MCF 10A (cell line): Measurements from ENCODE around the gene TCERG1L. TPM values are rescaled to one million over a fixed set of nuclear protein-coding genes. Genes with fewer than 3 reads are reported as not detected.

Experiments
- BruUV-seq: library from RNA; stranded (reverse); fragments of 400-500 nt; replicated peaks from 2 replicates; lab custom pipeline; 2021; lab: Mats Ljungman, UMichigan
- CTCF ChIA-PET: fragments of 300-600 bp; sonication (Branson Sonifier 250); formaldehyde crosslinking; extraction: SDS; loops from one replicate; lab custom pipeline; 2021; ENCODE audit warnings: antibody characterized with exemption, inconsistent platforms; lab: Yijun Ruan, JAX
- POLR2A ChIA-PET: fragments of 300-600, 350-650 bp; sonication (Branson Sonifier 250); formaldehyde crosslinking; extraction: SDS; loops from one replicate; lab custom pipeline; 2020; ENCODE audit warnings: antibody characterized with exemption, inconsistent platforms; lab: Yijun Ruan, JAX
- DNase-seq: peaks from one replicate; pipeline ENCODE4 v3.0.0-alpha.2; 2018; ENCODE audit not compliant: unreplicated experiment
- H3K27ac Mint-ChIP-seq: one replicate; pipeline ENCODE4 v1.8.0; 2022; ENCODE audit warnings: mild to moderate bottlenecking, low read depth, mixed read lengths; ENCODE audit not compliant: unreplicated experiment
- H3K27me3 Mint-ChIP-seq: one replicate; pipeline ENCODE4 v1.8.0; 2022; ENCODE audit warnings: mixed read lengths; ENCODE audit not compliant: insufficient read depth, unreplicated experiment
- H3K36me3 Mint-ChIP-seq: one replicate; pipeline ENCODE4 v1.8.0; 2022; ENCODE audit warnings: mild to moderate bottlenecking, moderate library complexity, mixed read lengths; ENCODE audit not compliant: insufficient read depth, unreplicated experiment
- H3K4me1 Mint-ChIP-seq: one replicate; pipeline ENCODE4 v1.8.0; 2022; ENCODE audit warnings: mixed read lengths; ENCODE audit not compliant: insufficient read depth, unreplicated experiment
- H3K4me3 Mint-ChIP-seq: one replicate; pipeline ENCODE4 v1.8.0; 2022; ENCODE audit warnings: mild to moderate bottlenecking, moderate library complexity, mixed read lengths; ENCODE audit not compliant: unreplicated experiment
- H3K9me3 Mint-ChIP-seq: one replicate; pipeline ENCODE4 v1.8.0; 2022; ENCODE audit warnings: mixed read lengths; ENCODE audit not compliant: unreplicated experiment
- intact Hi-C: fragments of 100-400 bp; cut with micrococcal nuclease; formaldehyde crosslinking; loops from 2 replicates; pipeline ENCODE4 v1.14.1; 2022
- total RNA-seq: library from RNA; stranded (reverse); gene quantifications from 2 replicates; pipeline ENCODE4 v1.2.3, GENCODE V29; 2022
- TF ChIP-seq, protein P1 (sequence below): fragments of 200-600 bp; IDR thresholded peaks from one replicate; pipeline ENCODE4 v1.8.0; 2022; ENCODE audit warnings: antibody characterized with exemption, mild to moderate bottlenecking; ENCODE audit not compliant: unreplicated experiment

Gene TCERG1L
- total RNA-seq, 1 experiment from 2014 or later = not detected

DNA sequence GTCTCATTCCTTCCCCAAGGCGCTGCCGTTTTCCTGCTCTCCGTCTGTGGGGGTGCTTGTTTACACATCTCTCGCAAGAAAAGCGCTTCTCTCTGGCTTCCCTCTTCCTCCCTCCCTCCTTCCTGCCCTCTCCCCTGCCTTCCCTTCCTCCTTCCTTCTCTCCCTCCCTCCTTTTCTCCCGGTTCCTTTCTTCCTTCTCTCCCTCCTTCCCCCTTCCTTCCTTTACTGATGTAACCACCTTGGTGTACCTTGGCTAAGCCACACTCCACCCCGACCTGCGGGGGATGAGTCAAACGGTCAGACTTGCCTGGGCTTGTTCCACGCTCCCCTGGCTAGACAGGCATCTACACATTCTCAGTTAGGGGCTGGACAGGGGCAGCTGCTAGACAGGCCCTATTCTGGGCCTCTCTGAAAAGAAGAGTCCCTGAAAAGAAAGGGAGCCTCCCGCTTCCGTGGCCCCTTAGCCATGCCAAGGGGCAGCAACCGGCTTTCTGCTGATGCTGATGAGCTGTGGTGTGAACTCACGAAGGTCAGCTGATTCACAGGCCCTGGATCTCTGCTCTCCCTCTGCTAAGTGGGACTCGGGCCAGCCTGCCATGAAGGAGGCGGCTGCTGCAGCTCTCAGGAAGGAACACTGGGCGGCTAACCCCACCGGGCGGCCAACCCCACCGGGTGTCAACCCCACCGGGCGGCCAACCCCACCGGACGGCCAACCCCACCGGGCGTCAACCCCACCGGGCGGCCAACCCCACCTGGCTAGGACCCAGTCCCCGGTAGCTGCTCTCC is 216.8 kb downstream of the TCERG1L start:
- ChIA-PET CTCF (interaction anchor here (0.9 to 1.0 kb wide), 3 partner anchors 11 to 14 kb away, joined by 3 to 5 read pairs (median 3); no protein-coding TSS in a partner anchor), POLR2A (interaction anchor here (0.7 to 1.5 kb wide), 7 partner anchors 13 to 1906 kb away, joined by 3 to 5 read pairs (median 3); no protein-coding TSS in a partner anchor)
- DNase-seq = peak; percentile 88
- H3K4me3 Mint-ChIP-seq = peak overlapping the region; percentile 55
- H3K27ac Mint-ChIP-seq = peak overlapping the region; percentile 97
- peaks cover 16% of the 10 kb centered on the region for H3K4me1 Mint-ChIP-seq
- no peaks in the 10 kb centered on the region for H3K27me3 Mint-ChIP-seq
- no peaks in the 10 kb centered on the region for H3K36me3 Mint-ChIP-seq
- TSS peak; percentile 90 for BruUV-seq
- TF ChIP-seq, protein P1, sequence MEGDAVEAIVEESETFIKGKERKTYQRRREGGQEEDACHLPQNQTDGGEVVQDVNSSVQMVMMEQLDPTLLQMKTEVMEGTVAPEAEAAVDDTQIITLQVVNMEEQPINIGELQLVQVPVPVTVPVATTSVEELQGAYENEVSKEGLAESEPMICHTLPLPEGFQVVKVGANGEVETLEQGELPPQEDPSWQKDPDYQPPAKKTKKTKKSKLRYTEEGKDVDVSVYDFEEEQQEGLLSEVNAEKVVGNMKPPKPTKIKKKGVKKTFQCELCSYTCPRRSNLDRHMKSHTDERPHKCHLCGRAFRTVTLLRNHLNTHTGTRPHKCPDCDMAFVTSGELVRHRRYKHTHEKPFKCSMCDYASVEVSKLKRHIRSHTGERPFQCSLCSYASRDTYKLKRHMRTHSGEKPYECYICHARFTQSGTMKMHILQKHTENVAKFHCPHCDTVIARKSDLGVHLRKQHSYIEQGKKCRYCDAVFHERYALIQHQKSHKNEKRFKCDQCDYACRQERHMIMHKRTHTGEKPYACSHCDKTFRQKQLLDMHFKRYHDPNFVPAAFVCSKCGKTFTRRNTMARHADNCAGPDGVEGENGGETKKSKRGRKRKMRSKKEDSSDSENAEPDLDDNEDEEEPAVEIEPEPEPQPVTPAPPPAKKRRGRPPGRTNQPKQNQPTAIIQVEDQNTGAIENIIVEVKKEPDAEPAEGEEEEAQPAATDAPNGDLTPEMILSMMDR = no peak
- no peaks in the 10 kb centered on the region for H3K9me3 Mint-ChIP-seq
- intact Hi-C loops = no loop called here

DNA sequence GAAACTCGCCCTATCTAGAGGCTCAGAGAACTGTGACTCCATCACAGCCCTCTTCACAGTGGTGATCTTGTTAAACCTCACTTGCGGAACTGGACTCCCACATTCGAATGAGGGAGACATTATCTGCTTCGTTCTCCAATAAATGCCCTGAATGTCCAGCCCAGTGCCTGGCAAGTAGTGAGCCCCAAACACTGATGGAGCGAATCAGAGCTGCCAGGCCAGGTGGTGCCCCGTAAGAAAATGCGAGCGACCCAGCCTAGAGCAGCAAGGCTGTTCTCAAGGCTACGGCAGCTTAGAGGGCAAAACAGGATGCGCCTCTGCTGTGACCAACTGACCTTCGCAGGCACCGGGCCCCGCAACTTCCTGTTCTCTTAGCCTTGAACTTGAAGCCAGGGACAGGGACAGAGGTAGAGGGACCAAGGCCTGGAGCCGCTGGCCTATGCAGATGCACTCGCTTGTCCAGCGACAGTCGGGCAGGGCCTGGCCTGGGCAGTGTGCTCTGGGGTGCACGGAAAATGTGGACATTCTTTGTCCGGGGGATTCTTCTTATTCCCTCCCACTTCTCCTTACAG is 217.6 kb downstream of the TCERG1L start:
- intact Hi-C loops = no loop called here
- DNase-seq = no peak
- ChIA-PET CTCF (interaction anchor here (0.7 to 1.0 kb wide), 2 partner anchors 15 to 812 kb away, joined by 4 to 5 read pairs; no protein-coding TSS in a partner anchor), POLR2A (no interaction called here)
- no peaks in the 10 kb centered on the region for H3K36me3 Mint-ChIP-seq
- no peaks in the 10 kb centered on the region for H3K27me3 Mint-ChIP-seq
- BruUV-seq = no TSS peak
- H3K4me3 Mint-ChIP-seq = no peak overlapping the region
- peaks cover 16% of the 10 kb centered on the region for H3K4me1 Mint-ChIP-seq
- no peaks in the 10 kb centered on the region for H3K9me3 Mint-ChIP-seq
- H3K27ac Mint-ChIP-seq = peak overlapping the region; percentile 97
- TF ChIP-seq, protein P1 = no peak

DNA sequence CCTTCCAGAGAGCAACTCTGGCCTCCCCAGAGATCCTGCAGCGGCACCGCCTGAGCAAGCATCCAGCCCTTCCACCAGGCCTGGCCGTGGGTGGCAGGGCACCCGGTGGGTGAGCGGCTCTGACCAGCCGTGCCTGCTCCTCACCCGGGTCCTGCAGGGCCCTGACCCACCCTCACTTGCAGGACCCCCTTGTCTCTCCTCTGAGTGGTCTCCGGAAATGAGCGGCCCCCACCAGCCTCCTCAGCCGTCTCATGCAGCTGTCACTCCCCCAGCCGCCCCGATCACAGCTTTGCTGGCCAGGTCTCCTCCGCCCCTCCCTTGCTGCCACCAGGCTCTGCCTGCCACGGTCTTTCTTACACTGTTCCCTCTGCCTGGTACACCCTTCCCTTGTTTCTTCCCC is 218.2 kb downstream of the TCERG1L start:
- Mint-ChIP-seq H3K4me3 (no peak overlapping the region), H3K9me3 (no peaks in the 10 kb centered on the region), H3K27me3 (no peaks in the 10 kb centered on the region), H3K27ac (no peak overlapping the region), H3K4me1 (peaks cover 16% of the 10 kb centered on the region), H3K36me3 (no peaks in the 10 kb centered on the region)
- POLR2A ChIA-PET = no interaction called here
- intact Hi-C loops = no loop called here
- no TSS peak for BruUV-seq
- no peak for DNase-seq
- CTCF ChIA-PET = interaction anchor here (0.7 kb wide), 1 partner anchor 813 kb away, joined by 4 read pairs; no protein-coding TSS in a partner anchor
- TF ChIP-seq, protein P1 = no peak

DNA sequence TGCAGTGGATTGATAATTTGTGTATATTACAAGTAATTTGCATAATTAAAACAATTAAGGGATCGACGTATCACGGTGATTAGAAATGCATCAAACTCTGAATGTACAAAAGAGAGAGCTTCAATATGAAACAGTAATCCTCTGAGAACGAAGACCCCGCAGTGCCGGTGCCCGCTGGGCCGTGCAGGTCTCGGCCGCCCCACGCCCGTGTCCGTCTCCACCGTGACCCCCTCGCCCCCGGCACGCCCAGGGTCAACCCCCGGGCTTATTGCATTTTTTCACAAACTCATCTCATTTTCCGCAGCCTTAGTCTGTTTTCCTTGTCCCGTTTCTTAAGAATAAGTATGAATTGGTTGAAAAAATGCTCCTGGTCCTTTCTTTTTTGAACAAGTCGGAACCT is 218.6 kb downstream of the TCERG1L start:
- H3K4me1 Mint-ChIP-seq = peaks cover 16% of the 10 kb centered on the region
- no peak overlapping the region for H3K27ac Mint-ChIP-seq
- no peaks in the 10 kb centered on the region for H3K27me3 Mint-ChIP-seq
- ChIA-PET POLR2A (no interaction called here), CTCF (no interaction called here)
- H3K36me3 Mint-ChIP-seq = no peaks in the 10 kb centered on the region
- no peak for DNase-seq
- intact Hi-C loops = no loop called here
- H3K4me3 Mint-ChIP-seq = no peak overlapping the region
- no peaks in the 10 kb centered on the region for H3K9me3 Mint-ChIP-seq
- no TSS peak for BruUV-seq
- TF ChIP-seq, protein P1 = no peak
